ENCODE measurements around the gene PLCB4.

Gene PLCB4

GRCh38 chr20:9402546-9402945 lies 333.7 kb downstream of the PLCB4 start:
- no peak for DNase-seq (ENCODE audit: low spot score)

GRCh38 chr20:9403448-9403847 lies 334.6 kb downstream of the PLCB4 start:
- DNase-seq (ENCODE audit: low spot score), result no peak

- peak; percentile 72 for DNase-seq (ENCODE audit: low spot score)
Observed at GRCh38 chr20:9407805-9408421, 339.0 kb downstream of the PLCB4 start.

- DNase-seq (ENCODE audit: low spot score), result no peak
Observed at GRCh38 chr20:9408422-9409300, 339.8 kb downstream of the PLCB4 start.

- DNase-seq (ENCODE audit: low spot score), result peak; percentile 27
Observed at GRCh38 chr20:9409352-9409751, 340.5 kb downstream of the PLCB4 start.

- peak; percentile 45 for DNase-seq (ENCODE audit: low spot score)
Observed at GRCh38 chr20:9409981-9410380, 341.1 kb downstream of the PLCB4 start.

GRCh38 chr20:9411833-9412232 lies 342.9 kb downstream of the PLCB4 start:
- DNase-seq (ENCODE audit: low spot score), result no peak

- DNase-seq (ENCODE audit: low spot score), result no peak
Observed at GRCh38 chr20:9412309-9412708, 343.4 kb downstream of the PLCB4 start.

GRCh38 chr20:9413001-9413400 lies 344.1 kb downstream of the PLCB4 start:
- DNase-seq (ENCODE audit: low spot score), result no peak

- DNase-seq (ENCODE audit: low spot score), result no peak
Observed at GRCh38 chr20:9415426-9415825, 346.5 kb downstream of the PLCB4 start.

- DNase-seq (ENCODE audit: low spot score), result no peak
Observed at GRCh38 chr20:9416421-9416820, 347.5 kb downstream of the PLCB4 start.

GRCh38 chr20:9417665-9418064 lies 348.8 kb downstream of the PLCB4 start:
- peak; percentile 71 for DNase-seq (ENCODE audit: low spot score)

- DNase-seq (ENCODE audit: low spot score), result no peak
Observed at GRCh38 chr20:9422321-9423057, 353.6 kb downstream of the PLCB4 start.

- no peak for DNase-seq (ENCODE audit: low spot score)
Observed at GRCh38 chr20:9424551-9424950, 355.7 kb downstream of the PLCB4 start.

- no peak for DNase-seq (ENCODE audit: low spot score)
Observed at GRCh38 chr20:9427430-9428291, 358.8 kb downstream of the PLCB4 start.

- no peak for DNase-seq (ENCODE audit: low spot score)
Observed at GRCh38 chr20:9428292-9428607, 359.4 kb downstream of the PLCB4 start.

GRCh38 chr20:9439806-9440205 lies 370.9 kb downstream of the PLCB4 start:
- no peak for DNase-seq (ENCODE audit: low spot score)

- no peak for DNase-seq (ENCODE audit: low spot score)
Observed at GRCh38 chr20:9440892-9441291, 372.0 kb downstream of the PLCB4 start.

GRCh38 chr20:9441948-9442347 lies 373.1 kb downstream of the PLCB4 start:
- no peak for DNase-seq (ENCODE audit: low spot score)

GRCh38 chr20:9442858-9443257 lies 374.0 kb downstream of the PLCB4 start:
- peak; percentile 7 for DNase-seq (ENCODE audit: low spot score)

- no peak for DNase-seq (ENCODE audit: low spot score)
Observed at GRCh38 chr20:9444921-9445320, 376.0 kb downstream of the PLCB4 start.

- DNase-seq (ENCODE audit: low spot score), result no peak
Observed at GRCh38 chr20:9447182-9447581, 378.3 kb downstream of the PLCB4 start.
